Heart left ventricle (tissue), 13 donors: ENCODE results near the gene PCCA.

Experiments used
- CTCF ChIP-seq, 12 donors: fragments of 200-600 bp; sonication (generic) in 4 of 12; IDR thresholded peaks; one replicate each; pipeline versions ENCODE4 v1.5.0 to v1.8.0; 2018 to 2022; ENCODE audit warnings: antibody characterized with exemption in 12 of 12, mild to moderate bottlenecking in 5 of 12
- POLR2A ChIP-seq, 2 donors: fragments of 450-650 bp; IDR thresholded peaks; one replicate each; pipeline ENCODE4 v1.6.1; 2017; ENCODE audit warnings: antibody characterized with exemption in 2 of 2, mild to moderate bottlenecking in 2 of 2, moderate library complexity in 2 of 2
- donor health status: ischemic (EF 13 %, LVEDD 7.1; RV severe dilation, severe dysfunction).
- donor health status: DM: no; HTN: yes; CAD: no.
- donor health status: DM: no; HTN: no; CAD: no.
- donor health status: ischemic (EF 25% LVEDD 6.9; RV normal size, moderate dysfunction).
- donor health status: ischemic (EF 25% LVEDD 5.7; RV mildly dilated, moderate dysfunction).
- donor health status: ischemic (EF 35%, LVEDD 5.7; RV mildly dilated, moderate dysfunction).
- donor health status: nonischemic (EF 11% LVEDD 7.7; RV severe dilation, severe dysfunction).
- donor health status: DM: yes; HTN: yes; CAD: no.
- donor health status: PGD.
- donor health status: ischemic (EF 29% LVEDD 5.4; RV normal size, mild dysfunction).
- donor health status: nonischemic (EF 23%, LVEDD 6.1; RV moderate dilation, normal function).

- TF ChIP-seq CTCF (IDR thresholded peaks at IDR 0.05): no peak
- TF ChIP-seq POLR2A (IDR thresholded peaks at IDR 0.05): no peak
Observed at GRCh38 chr13:100527644-100528043, 438.8 kb downstream of the PCCA start.
